GM19455 (cell line): ENCODE data around the gene SMOC2.

Source experiments
- ATAC-seq: cut with Tn5 transposase; IDR thresholded peaks from one replicate; pipeline ENCODE4 v1.9.1; 2021; ENCODE audit not compliant: unreplicated experiment

The SMOC2 gene

GRCh38 chr6:168440520-168441433 is at the start of gene SMOC2:
TSS of gene SMOC2 (plus strand) at chr6:168441184. CDS start at chr6:168441371, 187 bp downstream.
- ATAC-seq, result no peak

- no peak for ATAC-seq
Measured at GRCh38 chr6:168393126-168393870, 47.7 kb upstream of the SMOC2 start.

GRCh38 chr6:168394606-168395005 is 46.4 kb upstream of the SMOC2 start:
- no peak for ATAC-seq

- ATAC-seq, result no peak
Measured at GRCh38 chr6:168395983-168396382, 45.0 kb upstream of the SMOC2 start.

- ATAC-seq, result no peak
Measured at GRCh38 chr6:168396561-168396960, 44.4 kb upstream of the SMOC2 start.

GRCh38 chr6:168397012-168397411 is 44.0 kb upstream of the SMOC2 start:
- no peak for ATAC-seq

- no peak for ATAC-seq
Measured at GRCh38 chr6:168400037-168400436, 40.9 kb upstream of the SMOC2 start.

- no peak for ATAC-seq
Measured at GRCh38 chr6:168403370-168404005, 37.5 kb upstream of the SMOC2 start.

- ATAC-seq, result no peak
Measured at GRCh38 chr6:168404560-168404959, 36.4 kb upstream of the SMOC2 start.

- ATAC-seq, result no peak
Measured at GRCh38 chr6:168407842-168408241, 33.1 kb upstream of the SMOC2 start.

GRCh38 chr6:168408504-168409136 is 32.4 kb upstream of the SMOC2 start:
- ATAC-seq, result no peak

- no peak for ATAC-seq
Measured at GRCh38 chr6:168410035-168410434, 30.9 kb upstream of the SMOC2 start.

- ATAC-seq, result no peak
Measured at GRCh38 chr6:168410554-168411011, 30.4 kb upstream of the SMOC2 start.

GRCh38 chr6:168411130-168411529 is 29.9 kb upstream of the SMOC2 start:
- ATAC-seq, result no peak

- no peak for ATAC-seq
Measured at GRCh38 chr6:168411793-168412192, 29.2 kb upstream of the SMOC2 start.

GRCh38 chr6:168412456-168412855 is 28.5 kb upstream of the SMOC2 start:
- no peak for ATAC-seq

- ATAC-seq, result no peak
Measured at GRCh38 chr6:168413018-168413720, 27.8 kb upstream of the SMOC2 start.

GRCh38 chr6:168413856-168414255 is 27.1 kb upstream of the SMOC2 start:
- ATAC-seq, result no peak

- no peak for ATAC-seq
Measured at GRCh38 chr6:168414336-168415097, 26.5 kb upstream of the SMOC2 start.
